ENCODE results near the gene USP32. TPM values are rescaled to one million over a fixed set of nuclear protein-coding genes. Genes with fewer than 3 reads are reported as not detected.

USP32 gene
- total and polyA plus RNA-seq, 4 donors: 11.6 to 103 (median 42.9) TPM

DNA sequence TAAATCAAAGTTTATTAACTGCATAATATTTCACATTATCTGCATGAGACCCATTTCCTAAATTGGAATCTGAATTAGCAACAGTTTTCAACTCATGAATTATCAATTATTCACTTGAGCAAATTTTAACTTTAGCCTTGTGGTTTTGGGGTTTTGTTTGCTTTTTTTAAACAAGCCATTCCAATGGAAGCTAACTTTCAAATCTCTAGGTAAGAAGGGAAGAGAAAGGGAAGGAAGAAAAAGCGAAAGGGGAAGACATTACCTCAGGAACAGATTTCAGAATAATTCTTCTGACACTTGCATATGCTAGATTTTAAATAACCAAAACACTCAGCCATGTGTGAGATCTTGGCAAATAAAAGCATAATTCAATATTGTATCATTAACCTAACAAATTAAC lies 139.5 kb downstream of the USP32 start:
- no peak overlapping the region for H3K4me3 ChIP-seq (ENCODE audit: low read depth in 1 of 3, low read length in 3 of 3)
- no peaks in the 10 kb centered on the region for H3K27me3 ChIP-seq (ENCODE audit: control insufficient read depth in 4 of 4, insufficient read depth in 4 of 4, low read length in 3 of 4)
- WGBS: 100% methylated on average over 1 of the region's 1 CpG
- DNase-seq (ENCODE audit: low spot score): no peak
- TF ChIP-seq SP1 (IDR thresholded peaks at IDR 0.05) (no peak), TAF1 (conservative IDR thresholded peaks at IDR 0.05) (no peak), NR2F2 (IDR thresholded peaks at IDR 0.05) (no peak), REST (IDR thresholded peaks at IDR 0.05) (no peak), GABPA (IDR thresholded peaks at IDR 0.05 in 1 of 2, conservative IDR thresholded peaks at IDR 0.05 in 1 of 2) (no peak)
- TF ChIP-seq, protein P1, sequence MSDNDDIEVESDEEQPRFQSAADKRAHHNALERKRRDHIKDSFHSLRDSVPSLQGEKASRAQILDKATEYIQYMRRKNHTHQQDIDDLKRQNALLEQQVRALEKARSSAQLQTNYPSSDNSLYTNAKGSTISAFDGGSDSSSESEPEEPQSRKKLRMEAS (IDR thresholded peaks at IDR 0.05): no peak
- no peaks in the 10 kb centered on the region for H3K9me3 ChIP-seq (ENCODE audit: control insufficient read depth in 4 of 4, low read length in 3 of 4)
- peaks cover 3 to 18% (median 12%) of the 10 kb centered on the region in 4 donors for H3K36me3 ChIP-seq (ENCODE audit: control insufficient read depth in 4 of 4, insufficient read depth in 3 of 4, low read depth in 1 of 4, low read length in 3 of 4)
- no peak overlapping the region for H3K9ac ChIP-seq (ENCODE audit: low read depth in 1 of 2, low read length in 2 of 2)
- no peak overlapping the region for H3K27ac ChIP-seq (ENCODE audit: low read depth in 1 of 2, low read length in 2 of 2)
- H3K4me1 ChIP-seq (ENCODE audit: control insufficient read depth in 4 of 4, insufficient read depth in 4 of 4, low read length in 3 of 4): no peaks in the 10 kb centered on the region

GRCh38 chr17:60249290-60249826 lies 142.6 kb downstream of the USP32 start:
- H3K9me3 ChIP-seq (ENCODE audit: control insufficient read depth in 4 of 4, low read length in 3 of 4): no peaks in the 10 kb centered on the region
- TF ChIP-seq HNF4G (IDR thresholded peaks at IDR 0.05) (no peak), RAD21 (IDR thresholded peaks at IDR 0.05) (no peak), GABPA (IDR thresholded peaks at IDR 0.05 in 1 of 2, conservative IDR thresholded peaks at IDR 0.05 in 1 of 2) (no peak), RXRA (IDR thresholded peaks at IDR 0.05) (no peak), FOXA1 (IDR thresholded peaks at IDR 0.05) (no peak), HNF4A (conservative IDR thresholded peaks at IDR 0.05) (no peak), ATF3 (IDR thresholded peaks at IDR 0.05) (no peak)
- TF ChIP-seq, protein P2, sequence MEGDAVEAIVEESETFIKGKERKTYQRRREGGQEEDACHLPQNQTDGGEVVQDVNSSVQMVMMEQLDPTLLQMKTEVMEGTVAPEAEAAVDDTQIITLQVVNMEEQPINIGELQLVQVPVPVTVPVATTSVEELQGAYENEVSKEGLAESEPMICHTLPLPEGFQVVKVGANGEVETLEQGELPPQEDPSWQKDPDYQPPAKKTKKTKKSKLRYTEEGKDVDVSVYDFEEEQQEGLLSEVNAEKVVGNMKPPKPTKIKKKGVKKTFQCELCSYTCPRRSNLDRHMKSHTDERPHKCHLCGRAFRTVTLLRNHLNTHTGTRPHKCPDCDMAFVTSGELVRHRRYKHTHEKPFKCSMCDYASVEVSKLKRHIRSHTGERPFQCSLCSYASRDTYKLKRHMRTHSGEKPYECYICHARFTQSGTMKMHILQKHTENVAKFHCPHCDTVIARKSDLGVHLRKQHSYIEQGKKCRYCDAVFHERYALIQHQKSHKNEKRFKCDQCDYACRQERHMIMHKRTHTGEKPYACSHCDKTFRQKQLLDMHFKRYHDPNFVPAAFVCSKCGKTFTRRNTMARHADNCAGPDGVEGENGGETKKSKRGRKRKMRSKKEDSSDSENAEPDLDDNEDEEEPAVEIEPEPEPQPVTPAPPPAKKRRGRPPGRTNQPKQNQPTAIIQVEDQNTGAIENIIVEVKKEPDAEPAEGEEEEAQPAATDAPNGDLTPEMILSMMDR (IDR thresholded peaks at IDR 0.05; ENCODE audit: low read depth, low read length, missing input control): no peak
- TF ChIP-seq, protein P1 (IDR thresholded peaks at IDR 0.05): no peak
- H3K36me3 ChIP-seq (ENCODE audit: control insufficient read depth in 4 of 4, insufficient read depth in 3 of 4, low read depth in 1 of 4, low read length in 3 of 4): peaks cover 3 to 14% (median 5%) of the 10 kb centered on the region in 4 donors
- DNase-seq (ENCODE audit: low spot score): no peak
- H3K4me3 ChIP-seq (ENCODE audit: low read depth in 1 of 3, low read length in 3 of 3): no peak overlapping the region
- H3K4me1 ChIP-seq (ENCODE audit: control insufficient read depth in 4 of 4, insufficient read depth in 4 of 4, low read length in 3 of 4): no peaks in the 10 kb centered on the region
- no peaks in the 10 kb centered on the region for H3K27me3 ChIP-seq (ENCODE audit: control insufficient read depth in 4 of 4, insufficient read depth in 4 of 4, low read length in 3 of 4)
- H3K9ac ChIP-seq (ENCODE audit: low read depth in 1 of 2, low read length in 2 of 2): no peak overlapping the region
- H3K27ac ChIP-seq (ENCODE audit: low read depth in 1 of 2, low read length in 2 of 2): no peak overlapping the region
